Activated effector memory CD4-positive, alpha-beta T cell treated with anti-CD3 and anti-CD28 coated beads, Interleukin-2, amount 50 U/mL, for 16 hours (primary cell): ENCODE measurements around the gene FAM193A.

Experiments used
- DNase-seq: peaks from one replicate; pipeline ENCODE4 v3.0.0-alpha.2; 2020

FAM193A gene

DNA sequence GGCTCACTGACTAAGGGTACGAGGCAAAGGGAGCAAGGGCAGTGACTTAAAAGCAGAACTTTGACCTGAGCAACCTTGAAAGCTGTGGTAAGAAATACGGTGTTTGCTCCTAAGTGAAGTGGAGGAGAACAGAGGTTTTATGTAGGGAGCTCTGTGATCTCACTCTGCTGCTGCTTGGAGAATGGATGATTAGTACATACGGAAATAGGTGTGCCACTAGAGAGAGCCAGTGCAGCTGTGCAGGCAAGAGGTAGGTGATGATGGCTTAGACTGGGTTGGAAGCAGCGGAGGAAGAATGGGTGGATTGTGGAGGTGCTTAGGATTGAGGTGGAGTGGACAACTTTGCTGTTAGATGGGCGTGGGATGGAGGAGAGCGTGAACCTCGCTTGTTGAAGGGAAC lies 85.0 kb downstream of the FAM193A start:
- no peak for DNase-seq

- peak; percentile 53 for DNase-seq
Observed at GRCh38 chr4:2623442-2623841, 87.0 kb downstream of the FAM193A start.

DNA sequence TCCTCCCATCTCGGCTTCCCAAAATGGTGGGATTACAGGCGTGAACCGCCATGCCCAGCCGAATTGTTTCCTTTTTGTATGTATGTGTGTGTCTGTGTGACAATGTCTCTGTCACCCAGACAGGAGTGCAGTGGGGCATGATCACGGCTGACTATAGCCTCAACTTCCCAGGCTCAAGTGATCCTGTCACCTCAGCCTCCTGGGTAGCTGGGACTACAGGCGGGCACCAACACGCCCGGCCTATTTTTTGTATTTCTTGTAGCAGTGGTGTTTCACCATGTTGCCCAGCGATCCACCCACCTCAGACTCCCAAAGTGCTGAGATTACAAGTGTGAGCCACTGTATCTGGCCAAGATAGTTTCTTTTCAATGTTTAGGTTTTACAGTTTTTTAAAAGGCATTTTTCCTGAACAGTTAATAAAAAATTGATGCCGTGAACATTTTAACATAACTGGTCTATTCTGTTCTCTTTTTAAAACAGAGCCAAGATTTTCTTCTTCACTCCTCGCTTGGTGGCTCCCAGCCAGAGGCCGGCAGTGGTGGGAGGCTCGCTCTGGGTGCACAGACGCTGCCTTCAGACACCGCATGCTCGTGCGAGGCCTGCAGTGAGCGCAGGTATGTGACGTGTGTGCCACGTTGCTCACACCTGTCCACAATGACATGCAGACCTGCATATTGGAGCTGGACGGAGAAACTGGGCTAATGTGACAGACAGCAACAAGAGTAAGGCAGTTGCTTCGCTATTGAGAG lies 88.5 kb downstream of the FAM193A start:
- peak; percentile 45 for DNase-seq

GRCh38 chr4:2626231-2626630 lies 89.8 kb downstream of the FAM193A start:
- DNase-seq = peak; percentile 50

GRCh38 chr4:2630556-2631273 lies 94.3 kb downstream of the FAM193A start:
- peak; percentile 50 for DNase-seq

GRCh38 chr4:2634014-2634413 lies 97.6 kb downstream of the FAM193A start:
- DNase-seq = peak; percentile 56

DNA sequence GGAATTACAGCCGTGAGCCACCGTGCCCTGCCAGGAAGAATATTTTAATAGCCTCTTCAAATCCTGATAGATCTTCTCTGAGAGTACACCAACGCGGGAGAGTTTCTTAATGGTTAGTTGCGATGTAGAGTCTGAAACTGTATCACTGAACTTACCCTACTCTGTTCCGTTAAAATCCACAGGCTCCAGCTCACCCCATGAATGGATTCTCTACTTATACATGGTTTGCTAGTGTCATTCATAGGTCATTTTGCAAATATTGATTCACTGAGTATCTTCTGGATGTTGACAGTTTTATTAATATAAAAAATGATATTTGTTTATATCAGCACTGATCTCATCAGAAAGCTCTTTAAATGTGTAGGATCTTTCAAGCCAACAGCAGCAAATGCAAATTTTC lies 99.9 kb downstream of the FAM193A start:
- no peak for DNase-seq

GRCh38 chr4:2636994-2637393 lies 100.5 kb downstream of the FAM193A start:
- DNase-seq = peak; percentile 31

- peak; percentile 53 for DNase-seq
Observed at GRCh38 chr4:2637956-2638552, 101.6 kb downstream of the FAM193A start.

- peak; percentile 10 for DNase-seq
Observed at GRCh38 chr4:2638730-2639129, 102.3 kb downstream of the FAM193A start.

GRCh38 chr4:2642968-2643367 lies 106.5 kb downstream of the FAM193A start:
- no peak for DNase-seq

GRCh38 chr4:2643555-2643954 lies 107.1 kb downstream of the FAM193A start:
- DNase-seq = no peak

- DNase-seq = peak; percentile 56
Observed at GRCh38 chr4:2646396-2647149, 110.1 kb downstream of the FAM193A start.

DNA sequence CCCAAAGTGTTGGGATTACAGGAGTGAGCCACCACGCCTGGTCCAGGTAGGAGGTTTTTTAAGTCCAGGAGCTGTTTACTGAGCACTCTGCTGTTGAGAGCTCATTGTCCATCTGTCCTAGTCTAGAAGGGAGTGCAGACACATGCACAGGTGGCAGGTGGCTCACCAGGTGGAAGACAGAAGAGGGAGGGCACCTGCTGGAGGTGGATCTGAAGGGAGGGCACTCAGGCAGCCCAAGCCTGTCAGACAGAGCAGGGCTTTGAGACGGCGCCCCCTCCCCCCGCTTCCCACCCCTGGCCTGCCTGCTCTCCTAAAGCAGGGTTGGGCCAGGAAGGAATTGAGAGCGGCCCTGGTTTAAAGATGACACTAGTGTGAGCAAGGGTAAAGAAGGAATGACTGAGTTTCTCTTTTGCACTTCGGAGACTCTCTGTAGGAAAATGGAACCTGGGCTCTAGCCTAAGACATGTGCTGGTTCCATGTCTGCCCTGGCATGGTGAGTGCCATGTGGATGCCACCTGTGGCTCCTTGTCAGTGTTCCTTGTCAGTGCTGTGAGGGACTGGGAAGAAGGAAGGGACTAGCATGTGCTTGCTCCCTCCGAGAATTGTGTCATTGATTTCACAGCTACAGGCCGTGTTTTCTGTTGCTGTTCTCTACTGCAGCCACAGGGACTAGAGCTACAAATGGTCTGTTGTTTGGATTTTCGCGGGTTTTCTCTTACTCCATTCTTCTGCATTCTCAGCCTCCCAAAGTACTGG lies 111.1 kb downstream of the FAM193A start:
- peak; percentile 50 for DNase-seq

GRCh38 chr4:2648159-2648814 lies 111.8 kb downstream of the FAM193A start:
- DNase-seq = peak; percentile 30

DNA sequence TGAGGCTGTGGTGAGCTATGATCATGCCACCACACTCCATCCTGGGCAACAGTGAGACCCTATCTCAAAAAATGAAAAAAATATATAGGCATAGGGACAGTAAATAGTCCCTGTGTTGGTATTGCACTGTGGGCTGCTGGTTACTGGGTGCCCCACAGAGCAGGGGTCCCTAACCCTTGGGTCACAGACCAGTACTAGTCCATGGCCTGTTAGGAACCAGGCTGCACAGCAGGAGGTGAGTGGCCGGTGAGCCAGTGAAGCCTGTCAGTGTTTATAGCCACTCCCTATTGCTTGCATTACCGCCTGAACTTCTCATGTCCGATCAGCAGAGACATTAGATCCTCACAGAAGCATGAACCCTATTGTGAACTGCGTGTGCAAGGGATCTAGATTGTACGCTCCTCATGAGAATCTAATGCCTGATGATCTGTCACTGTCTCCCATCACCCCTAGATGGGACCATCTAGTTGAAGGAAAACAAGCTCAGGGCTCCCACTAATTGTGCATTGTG lies 113.2 kb downstream of the FAM193A start:
- peak; percentile 36 for DNase-seq

DNA sequence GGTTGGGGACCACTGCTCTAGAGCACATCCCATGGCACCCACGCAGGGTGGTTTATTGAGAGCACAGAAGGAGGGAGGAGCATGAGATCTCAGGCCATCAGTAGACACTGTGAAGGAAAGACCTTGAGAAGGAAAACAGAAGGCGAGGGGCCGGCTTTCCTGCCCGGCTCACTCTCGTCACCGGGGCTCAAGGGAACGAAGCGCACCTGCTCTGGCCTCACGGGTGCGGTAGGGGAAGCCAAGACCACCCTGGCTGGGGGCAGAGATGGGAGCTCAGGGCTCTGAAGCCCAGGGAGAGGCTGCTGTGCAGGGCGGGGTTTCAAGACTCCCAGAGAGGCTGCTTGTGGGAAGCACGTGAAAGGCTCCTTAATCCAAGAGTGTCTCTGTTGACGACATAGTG lies 113.8 kb downstream of the FAM193A start:
- DNase-seq = peak; percentile 33

GRCh38 chr4:2651546-2651945 lies 115.1 kb downstream of the FAM193A start:
- peak; percentile 30 for DNase-seq

DNA sequence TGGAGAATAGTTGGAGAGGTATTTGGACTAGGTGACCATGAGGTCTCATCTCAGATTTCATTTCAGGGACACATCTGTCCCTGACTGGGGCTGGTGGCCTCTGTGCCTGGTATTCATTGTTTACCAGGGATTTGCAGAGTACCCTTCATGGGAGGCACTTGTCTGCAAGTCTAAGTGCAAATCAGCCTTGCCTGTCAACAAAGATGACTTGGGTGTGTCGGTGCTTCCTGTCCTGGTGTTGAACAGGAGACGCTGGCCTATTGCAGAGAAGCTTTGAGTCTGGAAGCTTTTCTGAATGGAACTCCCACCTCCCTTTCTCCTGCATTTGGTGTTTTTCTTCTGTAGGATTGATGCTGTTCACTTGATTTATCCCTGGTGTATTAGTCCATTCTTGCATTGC lies 115.6 kb downstream of the FAM193A start:
- peak; percentile 33 for DNase-seq

DNA sequence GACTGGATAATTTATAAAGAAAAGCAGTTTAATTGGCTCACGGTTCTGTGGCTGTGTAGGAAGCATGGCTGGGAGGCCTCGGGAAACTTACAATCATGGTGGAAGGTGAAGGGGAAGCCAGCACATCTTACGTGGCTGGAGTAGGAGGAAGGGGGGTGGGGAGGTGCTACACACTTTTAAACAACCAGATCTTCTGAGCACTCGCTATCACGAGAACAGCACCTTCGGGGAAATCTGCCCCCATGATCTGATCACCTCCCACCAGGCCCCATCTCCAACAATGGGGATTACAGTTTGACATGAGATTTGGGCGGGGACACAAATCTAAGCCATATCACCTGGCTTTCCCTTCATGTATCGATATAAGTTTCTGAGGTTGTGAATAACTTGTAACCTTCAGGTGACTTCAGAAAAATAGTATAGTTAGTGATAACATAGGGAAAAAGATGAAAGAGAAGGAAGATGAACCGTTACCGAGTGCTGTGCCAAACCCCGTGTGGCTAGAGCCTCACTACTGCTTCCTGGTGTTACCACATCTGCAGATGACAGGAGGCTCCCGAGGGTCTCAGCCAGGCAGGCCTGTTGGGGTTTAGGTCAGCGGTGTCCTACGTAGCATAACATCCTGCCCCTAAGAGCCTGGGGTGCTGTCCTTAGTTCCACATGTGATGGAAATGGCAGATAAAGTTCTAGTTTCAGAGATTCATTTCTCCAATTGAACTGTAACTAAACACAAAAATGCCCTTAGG lies 116.1 kb downstream of the FAM193A start:
- DNase-seq = no peak
